ENCODE measurements around the gene TEAD1. TPM values are rescaled to one million over a fixed set of nuclear protein-coding genes. Genes with fewer than 3 reads are reported as not detected.

TEAD1 gene
- total RNA-seq, 1 donor from 2014 or later: 62.5 TPM

DNA sequence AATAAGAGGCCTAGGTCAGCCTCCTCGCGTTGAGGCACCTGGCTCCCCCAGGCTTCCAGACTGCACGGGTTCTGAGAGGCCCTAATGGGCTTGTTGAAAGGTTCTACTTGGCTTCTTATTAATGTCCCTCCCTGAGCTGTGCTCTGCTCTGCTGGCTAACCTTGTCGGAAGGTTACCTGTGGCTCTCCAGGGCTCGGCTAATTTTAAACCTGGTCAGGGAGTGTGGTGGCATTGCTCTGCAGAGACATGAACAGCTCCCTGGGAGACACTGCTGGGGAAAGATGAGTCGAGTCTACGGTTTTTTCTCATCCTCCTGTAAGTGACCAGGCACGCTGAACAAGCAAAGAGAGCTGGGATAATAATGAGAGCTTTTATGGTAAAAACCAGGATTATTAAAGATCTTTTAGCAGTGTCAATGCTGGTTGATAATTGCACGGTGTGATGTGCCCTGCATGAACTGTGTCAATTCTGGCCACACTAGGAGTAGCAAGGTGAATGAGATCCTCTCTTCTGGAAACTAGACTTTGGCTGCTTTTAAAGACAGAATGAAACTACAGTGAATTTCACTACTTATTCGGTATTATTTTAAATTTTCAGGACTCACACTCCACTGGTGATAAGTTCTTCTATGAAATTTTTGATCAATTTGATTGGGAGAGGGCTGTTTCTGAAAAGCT, 70.7 kb downstream of the TEAD1 start:
- H3K36me3 Mint-ChIP-seq (ENCODE audit: unreplicated experiment): no peaks in the 10 kb centered on the region
- TF ChIP-seq, protein P1, sequence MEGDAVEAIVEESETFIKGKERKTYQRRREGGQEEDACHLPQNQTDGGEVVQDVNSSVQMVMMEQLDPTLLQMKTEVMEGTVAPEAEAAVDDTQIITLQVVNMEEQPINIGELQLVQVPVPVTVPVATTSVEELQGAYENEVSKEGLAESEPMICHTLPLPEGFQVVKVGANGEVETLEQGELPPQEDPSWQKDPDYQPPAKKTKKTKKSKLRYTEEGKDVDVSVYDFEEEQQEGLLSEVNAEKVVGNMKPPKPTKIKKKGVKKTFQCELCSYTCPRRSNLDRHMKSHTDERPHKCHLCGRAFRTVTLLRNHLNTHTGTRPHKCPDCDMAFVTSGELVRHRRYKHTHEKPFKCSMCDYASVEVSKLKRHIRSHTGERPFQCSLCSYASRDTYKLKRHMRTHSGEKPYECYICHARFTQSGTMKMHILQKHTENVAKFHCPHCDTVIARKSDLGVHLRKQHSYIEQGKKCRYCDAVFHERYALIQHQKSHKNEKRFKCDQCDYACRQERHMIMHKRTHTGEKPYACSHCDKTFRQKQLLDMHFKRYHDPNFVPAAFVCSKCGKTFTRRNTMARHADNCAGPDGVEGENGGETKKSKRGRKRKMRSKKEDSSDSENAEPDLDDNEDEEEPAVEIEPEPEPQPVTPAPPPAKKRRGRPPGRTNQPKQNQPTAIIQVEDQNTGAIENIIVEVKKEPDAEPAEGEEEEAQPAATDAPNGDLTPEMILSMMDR (IDR thresholded peaks at IDR 0.05; ENCODE audit: partially characterized antibody, unreplicated experiment): no peak
- no peak overlapping the region for H3K27ac Mint-ChIP-seq (ENCODE audit: unreplicated experiment)
- H3K9me3 Mint-ChIP-seq (ENCODE audit: unreplicated experiment): no peaks in the 10 kb centered on the region
- no peak overlapping the region for H3K4me3 Mint-ChIP-seq (ENCODE audit: unreplicated experiment)
- DNase-seq: no peak
- H3K4me1 Mint-ChIP-seq (ENCODE audit: low read depth, unreplicated experiment): peaks cover 29% of the 10 kb centered on the region
- H3K27me3 Mint-ChIP-seq (ENCODE audit: unreplicated experiment): peaks cover 10% of the 10 kb centered on the region

DNA sequence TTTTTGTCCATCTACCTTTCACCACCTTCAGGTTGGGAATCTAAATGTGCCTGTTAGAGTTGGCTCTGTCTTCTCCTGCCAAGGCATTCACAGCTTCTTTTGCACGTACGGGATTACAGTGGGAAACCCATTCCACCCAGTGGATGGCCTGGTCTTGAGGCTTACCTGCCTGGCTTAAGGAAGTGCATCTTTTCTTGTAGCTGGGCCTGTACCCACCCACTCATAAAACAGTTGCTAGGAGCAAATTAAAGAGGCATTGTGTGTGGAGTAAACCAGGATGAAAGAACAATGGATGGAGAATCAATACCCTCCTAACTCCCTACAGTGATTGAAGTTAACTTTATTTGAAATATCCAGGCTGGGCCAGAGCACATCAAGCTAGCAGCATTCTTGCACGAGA, 71.6 kb downstream of the TEAD1 start:
- Mint-ChIP-seq H3K27ac (ENCODE audit: unreplicated experiment) (no peak overlapping the region), H3K36me3 (ENCODE audit: unreplicated experiment) (no peaks in the 10 kb centered on the region), H3K27me3 (ENCODE audit: unreplicated experiment) (peaks cover 10% of the 10 kb centered on the region)

DNA sequence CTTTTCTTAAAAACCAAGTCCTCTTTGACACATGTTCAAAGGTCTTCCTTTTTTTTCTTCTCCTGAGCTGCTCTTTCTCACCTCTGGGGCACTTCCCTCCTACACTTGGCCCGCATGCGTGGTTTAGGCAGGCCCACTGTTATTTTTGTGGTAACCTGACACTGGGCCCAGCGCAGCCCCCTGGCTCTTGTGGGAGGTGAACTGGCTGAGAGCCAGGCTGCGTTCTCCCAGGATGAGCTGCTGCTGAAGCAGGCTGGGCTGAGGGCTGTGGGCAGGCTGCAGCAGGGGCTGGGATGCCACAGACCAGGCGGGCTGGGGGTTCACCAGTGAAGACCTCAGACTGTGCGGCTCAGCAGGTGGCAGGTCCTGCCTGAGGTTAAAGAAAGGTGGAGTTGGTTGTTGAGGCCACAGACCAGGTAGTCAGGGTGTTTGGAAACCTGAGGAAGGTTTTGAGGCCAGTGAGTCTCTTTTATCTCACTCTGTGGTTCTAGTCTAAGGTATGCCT, 72.4 kb downstream of the TEAD1 start:
- H3K27me3 Mint-ChIP-seq (ENCODE audit: unreplicated experiment): peaks cover 10% of the 10 kb centered on the region
- peaks cover 35% of the 10 kb centered on the region for H3K4me1 Mint-ChIP-seq (ENCODE audit: low read depth, unreplicated experiment)
- H3K36me3 Mint-ChIP-seq (ENCODE audit: unreplicated experiment): no peaks in the 10 kb centered on the region
- TF ChIP-seq, protein P1 (IDR thresholded peaks at IDR 0.05; ENCODE audit: partially characterized antibody, unreplicated experiment): peak; percentile 27
- H3K9me3 Mint-ChIP-seq (ENCODE audit: unreplicated experiment): peaks cover 2% of the 10 kb centered on the region
- no peak overlapping the region for H3K4me3 Mint-ChIP-seq (ENCODE audit: unreplicated experiment)
- DNase-seq: peak; percentile 82
- no peak overlapping the region for H3K27ac Mint-ChIP-seq (ENCODE audit: unreplicated experiment)

More for the DNA sequence above, 71.6 kb downstream of the TEAD1 start:
- Mint-ChIP-seq H3K4me1 (ENCODE audit: low read depth, unreplicated experiment) (peaks cover 33% of the 10 kb centered on the region), H3K4me3 (ENCODE audit: unreplicated experiment) (no peak overlapping the region), H3K9me3 (ENCODE audit: unreplicated experiment) (peaks cover 2% of the 10 kb centered on the region)
- DNase-seq: no peak
- TF ChIP-seq, protein P1 (IDR thresholded peaks at IDR 0.05; ENCODE audit: partially characterized antibody, unreplicated experiment): no peak

DNA sequence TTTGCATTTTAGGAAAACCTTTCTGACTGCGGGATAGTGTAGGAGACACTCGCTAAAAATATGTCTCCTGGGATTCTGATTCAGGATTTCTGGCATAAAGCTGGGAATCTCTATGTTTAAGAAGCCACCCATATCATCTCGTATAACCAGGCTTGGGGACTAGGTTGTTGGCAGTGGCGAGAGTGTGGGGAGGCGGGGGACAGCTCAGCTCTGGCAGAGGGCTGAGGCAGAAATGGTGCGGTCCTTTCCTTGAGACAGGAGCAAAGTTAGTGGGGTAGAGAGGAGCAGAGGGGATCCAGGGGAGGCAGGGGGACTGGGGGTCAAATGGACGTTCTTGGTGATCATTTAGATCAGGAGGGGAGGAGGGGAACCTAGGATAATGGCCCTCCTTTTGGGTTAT, 74.3 kb downstream of the TEAD1 start:
- peaks cover 2% of the 10 kb centered on the region for H3K9me3 Mint-ChIP-seq (ENCODE audit: unreplicated experiment)
- peaks cover 10% of the 10 kb centered on the region for H3K27me3 Mint-ChIP-seq (ENCODE audit: unreplicated experiment)
- H3K4me1 Mint-ChIP-seq (ENCODE audit: low read depth, unreplicated experiment): peaks cover 40% of the 10 kb centered on the region
- H3K36me3 Mint-ChIP-seq (ENCODE audit: unreplicated experiment): no peaks in the 10 kb centered on the region
- H3K27ac Mint-ChIP-seq (ENCODE audit: unreplicated experiment): no peak overlapping the region
- H3K4me3 Mint-ChIP-seq (ENCODE audit: unreplicated experiment): no peak overlapping the region
- no peak for DNase-seq
- TF ChIP-seq, protein P1 (IDR thresholded peaks at IDR 0.05; ENCODE audit: partially characterized antibody, unreplicated experiment): no peak

- DNase-seq: no peak
- Mint-ChIP-seq H3K4me3 (ENCODE audit: unreplicated experiment) (no peak overlapping the region), H3K36me3 (ENCODE audit: unreplicated experiment) (no peaks in the 10 kb centered on the region), H3K9me3 (ENCODE audit: unreplicated experiment) (peaks cover 2% of the 10 kb centered on the region), H3K4me1 (ENCODE audit: low read depth, unreplicated experiment) (peaks cover 44% of the 10 kb centered on the region), H3K27me3 (ENCODE audit: unreplicated experiment) (peaks cover 10% of the 10 kb centered on the region), H3K27ac (ENCODE audit: unreplicated experiment) (no peak overlapping the region)
- TF ChIP-seq, protein P1 (IDR thresholded peaks at IDR 0.05; ENCODE audit: partially characterized antibody, unreplicated experiment): no peak
These were observed 75.2 kb downstream of the TEAD1 start for GRCh38 chr11:12749442-12749841.
